ENCODE results near the gene NCOA6.

NCOA6 gene

GRCh38 chr20:34713194-34713943 is 112.1 kb downstream of the NCOA6 start:
- Histone ChIP-seq H3K36me3 (ENCODE audit: insufficient read depth, low read length) (peaks cover 36% of the 10 kb centered on the region), H4K20me1 (ENCODE audit: insufficient read depth, low read length) (peaks cover 11% of the 10 kb centered on the region), H3K4me2 (ENCODE audit: insufficient read depth, low read length) (no peak overlapping the region), H3K4me1 (ENCODE audit: insufficient read depth, low read length) (peaks cover 16% of the 10 kb centered on the region), H3K9me3 (ENCODE audit: insufficient read depth, low read length, severe bottlenecking) (no peaks in the 10 kb centered on the region), H3K9ac (ENCODE audit: low read depth, low read length) (no peak overlapping the region), H3K27ac (ENCODE audit: low read length) (no peak overlapping the region), H3K4me3 (ENCODE audit: low read depth in 1 of 2, low read length in 2 of 2) (no peak overlapping the region), H3K79me2 (ENCODE audit: insufficient read depth, low read length) (no peaks in the 10 kb centered on the region), H2AFZ (ENCODE audit: low read depth, low read length) (no peak overlapping the region), H3K27me3 (ENCODE audit: insufficient read depth, low read length, poor library complexity) (peaks cover 19% of the 10 kb centered on the region)
- TF ChIP-seq EZH2 (IDR thresholded peaks at IDR 0.05; ENCODE audit: borderline replicate concordance, low read depth, low read length, severe bottlenecking) (no peak), CTCF (IDR thresholded peaks at IDR 0.05; ENCODE audit: borderline replicate concordance, extremely low read depth, low read length, poor library complexity, severe bottlenecking) (no peak)
- DNase-seq (no peak), ATAC-seq (ENCODE audit: insufficient read depth, low read depth) (no peak)

GRCh38 chr20:34712525-34713192 is 112.8 kb downstream of the NCOA6 start:
- Histone ChIP-seq H3K4me3 (ENCODE audit: low read depth in 1 of 2, low read length in 2 of 2) (no peak overlapping the region), H3K36me3 (ENCODE audit: insufficient read depth, low read length) (peaks cover 36% of the 10 kb centered on the region), H3K79me2 (ENCODE audit: insufficient read depth, low read length) (no peaks in the 10 kb centered on the region), H3K4me1 (ENCODE audit: insufficient read depth, low read length) (peaks cover 16% of the 10 kb centered on the region), H3K9me3 (ENCODE audit: insufficient read depth, low read length, severe bottlenecking) (no peaks in the 10 kb centered on the region), H4K20me1 (ENCODE audit: insufficient read depth, low read length) (peaks cover 11% of the 10 kb centered on the region), H3K9ac (ENCODE audit: low read depth, low read length) (no peak overlapping the region), H2AFZ (ENCODE audit: low read depth, low read length) (no peak overlapping the region), H3K4me2 (ENCODE audit: insufficient read depth, low read length) (no peak overlapping the region), H3K27ac (ENCODE audit: low read length) (no peak overlapping the region), H3K27me3 (ENCODE audit: insufficient read depth, low read length, poor library complexity) (peaks cover 19% of the 10 kb centered on the region)
- no peak for TF ChIP-seq EZH2 (IDR thresholded peaks at IDR 0.05; ENCODE audit: borderline replicate concordance, low read depth, low read length, severe bottlenecking)
- TF ChIP-seq CTCF (IDR thresholded peaks at IDR 0.05; ENCODE audit: borderline replicate concordance, extremely low read depth, low read length, poor library complexity, severe bottlenecking), result no peak
- DNase-seq (no peak), ATAC-seq (ENCODE audit: insufficient read depth, low read depth) (no peak)

GRCh38 chr20:34711813-34712430 is 113.5 kb downstream of the NCOA6 start:
- ATAC-seq (ENCODE audit: insufficient read depth, low read depth) (no peak), DNase-seq (no peak)
- Histone ChIP-seq H3K9me3 (ENCODE audit: insufficient read depth, low read length, severe bottlenecking) (no peaks in the 10 kb centered on the region), H2AFZ (ENCODE audit: low read depth, low read length) (no peak overlapping the region), H3K27me3 (ENCODE audit: insufficient read depth, low read length, poor library complexity) (peaks cover 19% of the 10 kb centered on the region), H3K9ac (ENCODE audit: low read depth, low read length) (no peak overlapping the region), H3K4me1 (ENCODE audit: insufficient read depth, low read length) (peaks cover 16% of the 10 kb centered on the region), H3K79me2 (ENCODE audit: insufficient read depth, low read length) (no peaks in the 10 kb centered on the region), H4K20me1 (ENCODE audit: insufficient read depth, low read length) (peaks cover 11% of the 10 kb centered on the region), H3K36me3 (ENCODE audit: insufficient read depth, low read length) (peaks cover 33% of the 10 kb centered on the region), H3K4me3 (ENCODE audit: low read depth in 1 of 2, low read length in 2 of 2) (no peak overlapping the region), H3K4me2 (ENCODE audit: insufficient read depth, low read length) (no peak overlapping the region), H3K27ac (ENCODE audit: low read length) (no peak overlapping the region)
- TF ChIP-seq EZH2 (IDR thresholded peaks at IDR 0.05; ENCODE audit: borderline replicate concordance, low read depth, low read length, severe bottlenecking) (no peak), CTCF (IDR thresholded peaks at IDR 0.05; ENCODE audit: borderline replicate concordance, extremely low read depth, low read length, poor library complexity, severe bottlenecking) (no peak)

Measured in DND-41 (cell line).